PFSK-1 (cell line): ENCODE results near the gene HACD2.

Source experiments
- FOXP2 ChIP-seq: optimal IDR thresholded peaks from 2 replicates; pipeline ENCODE3; 2011; ENCODE audit warnings: borderline replicate concordance, control low read depth, inconsistent platforms; ENCODE audit not compliant: insufficient read depth; ENCODE audit errors: extremely low read length, extremely low read depth
- TAF1 ChIP-seq: IDR thresholded peaks from 2 replicates; pipeline ENCODE4 v1.6.1; 2012; ENCODE audit warnings: low read length, control low read depth, borderline replicate concordance; ENCODE audit not compliant: insufficient read depth
- TF ChIP-seq, protein P1 (sequence below), 2 experiments: IDR thresholded peaks; 2 replicates each; pipeline versions ENCODE4 v1.6.1 to v1.8.0; 2011 to 2012; ENCODE audit warnings: low read depth in 2 of 2, low read length in 2 of 2, control low read depth in 1 of 2, inconsistent platforms in 1 of 2, mild to moderate bottlenecking in 1 of 2, moderate library complexity in 1 of 2; ENCODE audit not compliant: insufficient read depth in 1 of 2

DNA sequence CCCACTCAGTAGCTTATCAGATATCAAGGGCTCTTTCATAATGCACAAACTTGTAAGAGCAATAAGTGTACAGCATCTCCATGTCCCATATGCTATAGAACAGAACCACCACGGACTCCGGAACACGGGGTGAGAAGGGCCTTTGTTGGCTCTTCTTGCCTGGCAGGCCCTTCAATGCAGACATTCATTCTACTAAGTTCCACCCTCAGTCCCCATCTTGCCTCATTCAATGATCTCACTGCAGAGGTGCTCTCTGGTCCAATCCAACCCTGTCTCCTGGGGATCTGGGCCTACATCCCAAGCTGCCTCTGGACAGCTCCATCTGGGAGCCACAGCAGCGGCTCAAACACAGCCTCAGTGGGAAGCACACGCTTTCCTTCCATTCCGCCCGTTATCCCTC is 16.8 kb downstream of the HACD2 start:
- TF ChIP-seq, protein P1, sequence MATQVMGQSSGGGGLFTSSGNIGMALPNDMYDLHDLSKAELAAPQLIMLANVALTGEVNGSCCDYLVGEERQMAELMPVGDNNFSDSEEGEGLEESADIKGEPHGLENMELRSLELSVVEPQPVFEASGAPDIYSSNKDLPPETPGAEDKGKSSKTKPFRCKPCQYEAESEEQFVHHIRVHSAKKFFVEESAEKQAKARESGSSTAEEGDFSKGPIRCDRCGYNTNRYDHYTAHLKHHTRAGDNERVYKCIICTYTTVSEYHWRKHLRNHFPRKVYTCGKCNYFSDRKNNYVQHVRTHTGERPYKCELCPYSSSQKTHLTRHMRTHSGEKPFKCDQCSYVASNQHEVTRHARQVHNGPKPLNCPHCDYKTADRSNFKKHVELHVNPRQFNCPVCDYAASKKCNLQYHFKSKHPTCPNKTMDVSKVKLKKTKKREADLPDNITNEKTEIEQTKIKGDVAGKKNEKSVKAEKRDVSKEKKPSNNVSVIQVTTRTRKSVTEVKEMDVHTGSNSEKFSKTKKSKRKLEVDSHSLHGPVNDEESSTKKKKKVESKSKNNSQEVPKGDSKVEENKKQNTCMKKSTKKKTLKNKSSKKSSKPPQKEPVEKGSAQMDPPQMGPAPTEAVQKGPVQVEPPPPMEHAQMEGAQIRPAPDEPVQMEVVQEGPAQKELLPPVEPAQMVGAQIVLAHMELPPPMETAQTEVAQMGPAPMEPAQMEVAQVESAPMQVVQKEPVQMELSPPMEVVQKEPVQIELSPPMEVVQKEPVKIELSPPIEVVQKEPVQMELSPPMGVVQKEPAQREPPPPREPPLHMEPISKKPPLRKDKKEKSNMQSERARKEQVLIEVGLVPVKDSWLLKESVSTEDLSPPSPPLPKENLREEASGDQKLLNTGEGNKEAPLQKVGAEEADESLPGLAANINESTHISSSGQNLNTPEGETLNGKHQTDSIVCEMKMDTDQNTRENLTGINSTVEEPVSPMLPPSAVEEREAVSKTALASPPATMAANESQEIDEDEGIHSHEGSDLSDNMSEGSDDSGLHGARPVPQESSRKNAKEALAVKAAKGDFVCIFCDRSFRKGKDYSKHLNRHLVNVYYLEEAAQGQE (IDR thresholded peaks at IDR 0.05; ENCODE audit: insufficient read depth in 1 of 2, low read depth in 2 of 2, low read length in 2 of 2): no peak
- TF ChIP-seq TAF1 (no peak), FOXP2 (no peak)
